ENCODE data around the gene KCNK17. TPM values are rescaled to one million over a fixed set of nuclear protein-coding genes. Genes with fewer than 3 reads are reported as not detected.

KCNK17 gene
- total RNA-seq, 1 experiment from 2014 or later, result not detected

- ChIA-PET CTCF (interaction anchor here (0.7 kb wide), 1 partner anchor 98 kb away, joined by 6 read pairs; no protein-coding TSS in a partner anchor), POLR2A (no interaction called here)
Measured at GRCh38 chr6:39263303-39264037, 50.7 kb downstream of the KCNK17 start.

GRCh38 chr6:39261751-39262150 is 52.5 kb downstream of the KCNK17 start:
- Histone ChIP-seq H3K9me3 (ENCODE audit: control insufficient read depth, insufficient read depth, low read depth, low read length) (no peaks in the 10 kb centered on the region), H3K4me3 (ENCODE audit: low read depth in 2 of 2, low read length in 2 of 2) (no peak overlapping the region), H3K27ac (ENCODE audit: low read length) (no peak overlapping the region), H3K36me3 (ENCODE audit: control insufficient read depth, insufficient read depth, low read length) (no peaks in the 10 kb centered on the region), H3K27me3 (ENCODE audit: control insufficient read depth, insufficient read depth, low read length) (no peaks in the 10 kb centered on the region; the same call in 1 of the 2 replicates), H3K4me1 (ENCODE audit: control insufficient read depth, insufficient read depth, low read length) (no peaks in the 10 kb centered on the region)
- ChIA-PET POLR2A (no interaction called here), CTCF (no interaction called here)
- in situ Hi-C loops (cut with HindIII; ENCODE audit: low pct_unique_long_range_greater_than_20kb, low sequenced_read_pairs), result no loop called here
- ATAC-seq, result no peak
- DNase-seq (ENCODE audit: low read depth, low spot score), result no peak
- intact Hi-C loops (cut with micrococcal nuclease; ENCODE audit: unreplicated experiment), result no loop called here
- no peak for TF ChIP-seq POLR2AphosphoS5 (IDR thresholded peaks at IDR 0.05; ENCODE audit: low read depth, low read length)
- TF ChIP-seq REST (IDR thresholded peaks at IDR 0.05; ENCODE audit: insufficient read depth in 1 of 2, low read depth in 2 of 2, low read length in 1 of 2), result no peak
- TF ChIP-seq SIN3A (IDR thresholded peaks at IDR 0.05; ENCODE audit: borderline replicate concordance, insufficient read depth, low read depth, low read length), result no peak
- no peak for TF ChIP-seq TCF7L2 (IDR thresholded peaks at IDR 0.05; ENCODE audit: low read depth, low read length)
- no peak for TF ChIP-seq CTCF (IDR thresholded peaks at IDR 0.05)
- no TSS peak for BruUV-seq (replicated peaks)

More at GRCh38 chr6:39263303-39264037, 50.7 kb downstream of the KCNK17 start:
- no peak overlapping the region for H3K27ac ChIP-seq (ENCODE audit: low read length)
- no TSS peak for BruUV-seq (replicated peaks)
- no peak overlapping the region for H3K4me3 ChIP-seq (ENCODE audit: low read depth in 2 of 2, low read length in 2 of 2)
- ATAC-seq (no peak), DNase-seq (ENCODE audit: low read depth, low spot score) (no peak)
- in situ Hi-C loops (cut with HindIII; ENCODE audit: low pct_unique_long_range_greater_than_20kb, low sequenced_read_pairs) (no loop called here), intact Hi-C loops (cut with micrococcal nuclease; ENCODE audit: unreplicated experiment) (no loop called here)
- TF ChIP-seq TCF7L2 (IDR thresholded peaks at IDR 0.05; ENCODE audit: low read depth, low read length) (no peak), REST (IDR thresholded peaks at IDR 0.05; ENCODE audit: insufficient read depth in 1 of 2, low read depth in 2 of 2, low read length in 1 of 2) (no peak), SIN3A (IDR thresholded peaks at IDR 0.05; ENCODE audit: borderline replicate concordance, insufficient read depth, low read depth, low read length) (no peak), POLR2AphosphoS5 (IDR thresholded peaks at IDR 0.05; ENCODE audit: low read depth, low read length) (no peak), CTCF (IDR thresholded peaks at IDR 0.05) (no peak)
- H3K9me3 ChIP-seq (ENCODE audit: control insufficient read depth, insufficient read depth, low read depth, low read length), result no peaks in the 10 kb centered on the region
- H3K36me3 ChIP-seq (ENCODE audit: control insufficient read depth, insufficient read depth, low read length), result no peaks in the 10 kb centered on the region
- H3K4me1 ChIP-seq (ENCODE audit: control insufficient read depth, insufficient read depth, low read length), result no peaks in the 10 kb centered on the region
- H3K27me3 ChIP-seq (ENCODE audit: control insufficient read depth, insufficient read depth, low read length), result no peaks in the 10 kb centered on the region; the same call in 1 of the 2 replicates

Measured in Panc1 (cell line).